WI38 (cell line): Measurements from ENCODE around the gene TMEM217.

Experiments used
- H3K4me3 ChIP-seq: 2 replicates; pipeline ENCODE4 v1.5.1; 2011; ENCODE audit warnings: low read depth, mild to moderate bottlenecking, control low read depth, low read length
- TF ChIP-seq, protein P1 (sequence below): IDR thresholded peaks from 2 replicates; pipeline ENCODE4 v1.5.1; 2012; ENCODE audit warnings: low read depth, mild to moderate bottlenecking, control low read depth, low read length

Gene TMEM217

DNA sequence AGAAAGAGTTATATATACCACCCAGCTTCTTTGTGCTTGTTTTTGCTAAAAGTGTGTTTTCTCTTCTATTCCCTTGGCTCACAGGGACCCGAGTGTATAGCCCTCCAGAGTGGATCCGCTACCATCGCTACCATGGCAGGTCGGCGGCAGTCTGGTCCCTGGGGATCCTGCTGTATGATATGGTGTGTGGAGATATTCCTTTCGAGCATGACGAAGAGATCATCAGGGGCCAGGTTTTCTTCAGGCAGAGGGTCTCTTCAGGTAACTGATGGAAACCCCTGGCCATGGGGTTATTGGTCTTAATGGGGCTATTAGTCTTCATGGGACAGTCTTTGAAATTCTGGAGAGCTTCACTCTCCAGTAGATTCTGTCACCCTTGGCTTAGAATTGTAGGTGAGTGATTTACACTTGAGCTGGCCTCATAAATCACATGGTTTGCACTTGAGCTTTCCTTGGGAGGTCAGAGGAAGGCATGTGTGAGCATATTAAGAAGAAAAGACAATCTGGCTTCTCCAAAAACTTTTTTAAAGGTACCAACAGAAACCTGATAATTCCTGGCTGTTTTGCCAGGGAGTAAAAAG lies 84.9 kb downstream of the TMEM217 start:
- TF ChIP-seq, protein P1, sequence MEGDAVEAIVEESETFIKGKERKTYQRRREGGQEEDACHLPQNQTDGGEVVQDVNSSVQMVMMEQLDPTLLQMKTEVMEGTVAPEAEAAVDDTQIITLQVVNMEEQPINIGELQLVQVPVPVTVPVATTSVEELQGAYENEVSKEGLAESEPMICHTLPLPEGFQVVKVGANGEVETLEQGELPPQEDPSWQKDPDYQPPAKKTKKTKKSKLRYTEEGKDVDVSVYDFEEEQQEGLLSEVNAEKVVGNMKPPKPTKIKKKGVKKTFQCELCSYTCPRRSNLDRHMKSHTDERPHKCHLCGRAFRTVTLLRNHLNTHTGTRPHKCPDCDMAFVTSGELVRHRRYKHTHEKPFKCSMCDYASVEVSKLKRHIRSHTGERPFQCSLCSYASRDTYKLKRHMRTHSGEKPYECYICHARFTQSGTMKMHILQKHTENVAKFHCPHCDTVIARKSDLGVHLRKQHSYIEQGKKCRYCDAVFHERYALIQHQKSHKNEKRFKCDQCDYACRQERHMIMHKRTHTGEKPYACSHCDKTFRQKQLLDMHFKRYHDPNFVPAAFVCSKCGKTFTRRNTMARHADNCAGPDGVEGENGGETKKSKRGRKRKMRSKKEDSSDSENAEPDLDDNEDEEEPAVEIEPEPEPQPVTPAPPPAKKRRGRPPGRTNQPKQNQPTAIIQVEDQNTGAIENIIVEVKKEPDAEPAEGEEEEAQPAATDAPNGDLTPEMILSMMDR = no peak
- no peak overlapping the region; the same call in 1 of the 2 replicates for H3K4me3 ChIP-seq

DNA sequence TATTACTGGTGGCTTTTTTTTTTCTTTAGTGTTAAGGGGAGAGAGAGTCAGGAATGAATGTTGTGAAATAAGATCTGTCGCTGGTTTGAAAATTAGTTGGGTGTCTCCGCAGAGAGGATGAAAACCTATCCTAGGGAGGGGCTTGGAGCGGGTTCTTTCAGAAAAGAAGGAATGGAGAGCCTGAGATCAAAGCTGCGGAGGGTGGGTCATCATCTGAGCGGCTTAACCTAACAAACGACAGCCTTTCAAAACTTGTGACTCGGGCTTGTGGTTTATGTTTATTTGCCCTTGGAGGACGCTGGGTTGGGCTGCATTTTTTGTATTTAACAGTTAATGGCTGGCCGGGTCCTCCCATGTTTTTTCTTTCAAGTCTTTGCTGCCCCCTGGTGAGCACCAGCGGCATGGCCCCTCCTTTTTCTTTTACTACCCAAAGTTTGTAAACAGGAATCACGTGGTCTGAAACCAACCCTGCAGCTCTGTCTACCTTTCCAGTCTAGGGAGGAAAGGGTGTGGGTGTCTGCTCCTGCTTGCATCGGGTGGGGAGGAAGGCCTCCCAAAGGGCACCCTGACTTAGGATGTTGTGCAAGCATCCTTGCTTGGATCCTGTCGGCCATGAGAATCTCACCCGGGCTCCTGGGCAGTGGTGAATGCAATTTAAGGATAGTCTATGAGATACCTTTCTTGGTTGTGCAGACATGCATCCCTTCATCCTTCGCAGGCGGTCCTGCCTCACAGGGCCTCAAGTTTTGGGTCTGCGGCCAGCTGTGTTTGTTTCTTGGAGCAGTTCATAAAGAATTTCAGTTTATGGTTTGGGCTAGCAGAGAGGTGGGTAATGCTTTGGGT lies 85.8 kb downstream of the TMEM217 start:
- TF ChIP-seq, protein P1 = peak; percentile 85

DNA sequence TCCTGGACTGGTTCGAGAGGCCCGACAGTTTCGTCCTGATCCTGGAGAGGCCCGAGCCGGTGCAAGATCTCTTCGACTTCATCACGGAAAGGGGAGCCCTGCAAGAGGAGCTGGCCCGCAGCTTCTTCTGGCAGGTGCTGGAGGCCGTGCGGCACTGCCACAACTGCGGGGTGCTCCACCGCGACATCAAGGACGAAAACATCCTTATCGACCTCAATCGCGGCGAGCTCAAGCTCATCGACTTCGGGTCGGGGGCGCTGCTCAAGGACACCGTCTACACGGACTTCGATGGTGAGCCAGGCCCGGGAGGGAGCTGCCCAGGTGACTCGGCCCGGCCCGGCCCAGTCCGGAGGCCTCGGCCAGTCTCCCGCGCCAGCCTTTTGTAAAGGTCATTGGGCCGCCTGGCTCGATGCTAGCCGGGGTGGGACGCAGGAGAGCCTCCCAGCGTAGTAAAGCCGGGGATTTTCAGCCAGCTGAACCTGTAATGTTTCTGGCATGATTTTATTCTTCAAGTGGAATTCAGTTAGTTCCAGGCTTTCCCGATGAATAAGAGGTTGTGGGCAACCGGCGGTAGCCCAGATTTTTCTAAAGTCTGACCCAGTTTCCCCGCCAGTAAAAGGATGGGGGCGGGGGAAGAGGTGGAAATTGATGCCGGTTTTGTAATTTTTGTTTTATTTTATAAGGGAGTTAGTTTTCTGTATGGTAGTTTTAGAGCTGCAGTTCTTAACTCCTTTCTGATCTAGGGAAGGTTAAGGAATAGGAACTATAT lies 86.6 kb downstream of the TMEM217 start:
- TF ChIP-seq, protein P1 = no peak
- peak overlapping the region; percentile 80 for H3K4me3 ChIP-seq

More for the DNA sequence above, 85.8 kb downstream of the TMEM217 start:
- H3K4me3 ChIP-seq = peak overlapping the region; percentile 80

DNA sequence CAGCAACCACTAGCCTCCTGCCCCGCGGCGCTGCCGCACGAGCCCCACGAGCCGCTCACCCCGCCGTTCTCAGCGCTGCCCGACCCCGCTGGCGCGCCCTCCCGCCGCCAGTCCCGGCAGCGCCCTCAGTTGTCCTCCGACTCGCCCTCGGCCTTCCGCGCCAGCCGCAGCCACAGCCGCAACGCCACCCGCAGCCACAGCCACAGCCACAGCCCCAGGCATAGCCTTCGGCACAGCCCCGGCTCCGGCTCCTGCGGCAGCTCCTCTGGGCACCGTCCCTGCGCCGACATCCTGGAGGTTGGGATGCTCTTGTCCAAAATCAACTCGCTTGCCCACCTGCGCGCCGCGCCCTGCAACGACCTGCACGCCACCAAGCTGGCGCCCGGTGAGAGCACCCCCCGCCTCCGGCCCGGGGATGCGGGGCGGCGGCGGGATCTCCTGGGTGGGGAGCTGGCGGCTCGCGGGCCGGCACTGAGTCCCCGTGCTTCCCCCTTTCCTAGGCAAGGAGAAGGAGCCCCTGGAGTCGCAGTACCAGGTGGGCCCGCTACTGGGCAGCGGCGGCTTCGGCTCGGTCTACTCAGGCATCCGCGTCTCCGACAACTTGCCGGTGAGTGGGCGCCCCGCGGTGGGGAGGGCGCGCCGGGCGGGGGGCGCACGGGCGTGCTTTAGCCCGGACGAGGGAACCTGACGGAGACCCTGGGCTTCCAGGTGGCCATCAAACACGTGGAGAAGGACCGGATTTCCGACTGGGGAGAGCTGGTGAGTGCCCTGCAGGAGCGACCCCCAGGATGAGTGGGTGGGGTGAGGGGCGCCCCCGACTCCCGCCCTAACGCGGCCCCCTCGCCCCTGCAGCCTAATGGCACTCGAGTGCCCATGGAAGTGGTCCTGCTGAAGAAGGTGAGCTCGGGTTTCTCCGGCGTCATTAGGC lies 87.4 kb downstream of the TMEM217 start:
- TF ChIP-seq, protein P1 = peak; percentile 20; the same call in 1 of the 2 replicates

DNA sequence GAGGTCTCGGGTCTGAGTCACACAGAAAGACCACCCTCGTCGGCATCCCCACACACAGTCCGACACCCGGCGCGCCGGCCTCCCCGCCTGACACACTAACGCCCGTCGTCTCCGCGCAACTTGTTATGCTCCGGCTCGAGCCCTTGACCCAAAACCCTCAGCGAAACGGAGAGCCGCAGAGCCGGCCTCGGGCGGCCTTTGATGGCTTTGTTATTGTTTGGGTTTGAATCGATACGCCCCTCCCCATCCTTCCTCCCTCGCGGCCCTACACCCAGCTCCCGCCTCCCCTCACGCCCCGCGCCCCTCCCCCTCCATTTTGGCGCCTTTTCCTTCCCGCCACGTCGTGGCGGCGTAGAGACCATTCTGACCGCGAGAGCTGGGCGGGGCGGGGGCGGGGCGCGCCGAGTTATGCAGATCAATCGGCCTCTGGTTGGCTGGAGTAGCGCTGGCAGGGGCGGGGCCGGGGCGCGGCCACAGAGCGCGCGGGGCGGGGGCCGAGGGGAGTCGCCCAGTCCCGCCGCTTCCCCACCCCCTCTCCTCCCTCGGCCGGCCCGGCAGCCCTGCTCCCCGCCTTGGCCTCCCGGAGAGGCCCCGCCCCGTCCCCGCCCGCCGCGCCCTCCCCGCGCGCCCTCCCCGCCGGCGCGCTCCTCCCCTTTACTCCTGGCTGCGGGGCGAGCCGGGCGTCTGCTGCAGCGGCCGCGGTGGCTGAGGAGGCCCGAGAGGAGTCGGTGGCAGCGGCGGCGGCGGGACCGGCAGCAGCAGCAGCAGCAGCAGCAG lies 88.3 kb downstream of the TMEM217 start, which contains the start of gene PIM1:
Gene PIM1 (plus strand): TSS at position 657 of the 777 bp plus-strand sequence. CDS start 424 bp downstream, outside the sequence.
- peak within 1 kb of the TSS; percentile 80 for H3K4me3 ChIP-seq
- TF ChIP-seq, protein P1 = no peak

More for the DNA sequence above, 87.4 kb downstream of the TMEM217 start:
- peak overlapping the region; percentile 80 for H3K4me3 ChIP-seq
